ENCODE measurements around the gene UNC5C. TPM values are rescaled to one million over a fixed set of nuclear protein-coding genes. Genes with fewer than 3 reads are reported as not detected.

The UNC5C gene
- total and polyA plus RNA-seq, 2 donors: 3.7 to 31.5 TPM

- no peak for DNase-seq (ENCODE audit: extremely low spot score)
- no peak overlapping the region for H3K4me3 ChIP-seq (ENCODE audit: low read depth, low read length)
- WGBS: 63% methylated on average over 4 of the region's 4 CpGs
- no peaks in the 10 kb centered on the region for H3K36me3 ChIP-seq (ENCODE audit: insufficient read depth)
- H3K27ac ChIP-seq (ENCODE audit: low read depth): no peak overlapping the region
- peaks cover 1% of the 10 kb centered on the region for H3K4me1 ChIP-seq (ENCODE audit: insufficient read depth)
Observed at GRCh38 chr4:95411371-95412088, 137.2 kb downstream of the UNC5C start.

- Histone ChIP-seq H3K36me3 (ENCODE audit: insufficient read depth) (no peaks in the 10 kb centered on the region), H3K4me1 (ENCODE audit: insufficient read depth) (peaks cover 1% of the 10 kb centered on the region), H3K27ac (ENCODE audit: low read depth) (no peak overlapping the region), H3K4me3 (ENCODE audit: low read depth, low read length) (no peak overlapping the region)
- WGBS: 83% methylated on average over 4 of the region's 4 CpGs
- no peak for DNase-seq (ENCODE audit: extremely low spot score)
Observed at GRCh38 chr4:95410387-95410977, 138.3 kb downstream of the UNC5C start.

- no peak for DNase-seq (ENCODE audit: extremely low spot score)
- H3K4me1 ChIP-seq (ENCODE audit: insufficient read depth): peaks cover 1% of the 10 kb centered on the region
- no peaks in the 10 kb centered on the region for H3K36me3 ChIP-seq (ENCODE audit: insufficient read depth)
- no peak overlapping the region for H3K4me3 ChIP-seq (ENCODE audit: low read depth, low read length)
- 92% methylated on average over 2 of the region's 2 CpGs for WGBS
- H3K27ac ChIP-seq (ENCODE audit: low read depth): no peak overlapping the region
Observed at GRCh38 chr4:95409750-95410149, 139.0 kb downstream of the UNC5C start.

GRCh38 chr4:95409127-95409526 is 139.6 kb downstream of the UNC5C start:
- Histone ChIP-seq H3K4me1 (ENCODE audit: insufficient read depth) (peaks cover under 1% of the 10 kb centered on the region), H3K36me3 (ENCODE audit: insufficient read depth) (no peaks in the 10 kb centered on the region), H3K4me3 (ENCODE audit: low read depth, low read length) (no peak overlapping the region), H3K27ac (ENCODE audit: low read depth) (no peak overlapping the region)
- no peak for DNase-seq (ENCODE audit: extremely low spot score)

- no peak overlapping the region for H3K27ac ChIP-seq (ENCODE audit: low read depth)
- no peak overlapping the region for H3K4me3 ChIP-seq (ENCODE audit: low read depth, low read length)
- H3K4me1 ChIP-seq (ENCODE audit: insufficient read depth): no peaks in the 10 kb centered on the region
- no peaks in the 10 kb centered on the region for H3K36me3 ChIP-seq (ENCODE audit: insufficient read depth)
- no peak for DNase-seq (ENCODE audit: extremely low spot score)
Observed at GRCh38 chr4:95402299-95402698, 146.5 kb downstream of the UNC5C start.

- Histone ChIP-seq H3K4me3 (ENCODE audit: low read depth, low read length) (no peak overlapping the region), H3K4me1 (ENCODE audit: insufficient read depth) (no peaks in the 10 kb centered on the region), H3K27ac (ENCODE audit: low read depth) (no peak overlapping the region), H3K36me3 (ENCODE audit: insufficient read depth) (no peaks in the 10 kb centered on the region)
- no peak for DNase-seq (ENCODE audit: extremely low spot score)
Observed at GRCh38 chr4:95398217-95398616, 150.6 kb downstream of the UNC5C start.

- DNase-seq (ENCODE audit: extremely low spot score): no peak
- no peaks in the 10 kb centered on the region for H3K4me1 ChIP-seq (ENCODE audit: insufficient read depth)
- no peak overlapping the region for H3K4me3 ChIP-seq (ENCODE audit: low read depth, low read length)
Observed at GRCh38 chr4:95394752-95395306, 153.9 kb downstream of the UNC5C start.

GRCh38 chr4:95393821-95394220 is 155.0 kb downstream of the UNC5C start:
- 26% methylated on average over 1 of the region's 1 CpG for WGBS

More at GRCh38 chr4:95394752-95395306, 153.9 kb downstream of the UNC5C start:
- Histone ChIP-seq H3K36me3 (ENCODE audit: insufficient read depth) (no peaks in the 10 kb centered on the region), H3K27ac (ENCODE audit: low read depth) (no peak overlapping the region)
- WGBS: 95% methylated on average over 2 of the region's 2 CpGs

GRCh38 chr4:95388911-95389310 is 159.9 kb downstream of the UNC5C start:
- H3K4me3 ChIP-seq (ENCODE audit: low read depth, low read length): no peak overlapping the region
- H3K4me1 ChIP-seq (ENCODE audit: insufficient read depth): no peaks in the 10 kb centered on the region
- no peak for DNase-seq (ENCODE audit: extremely low spot score)
- no peaks in the 10 kb centered on the region for H3K36me3 ChIP-seq (ENCODE audit: insufficient read depth)
- no peak overlapping the region for H3K27ac ChIP-seq (ENCODE audit: low read depth)

More at GRCh38 chr4:95393821-95394220, 155.0 kb downstream of the UNC5C start:
- no peaks in the 10 kb centered on the region for H3K4me1 ChIP-seq (ENCODE audit: insufficient read depth)
- DNase-seq (ENCODE audit: extremely low spot score): no peak
- no peaks in the 10 kb centered on the region for H3K36me3 ChIP-seq (ENCODE audit: insufficient read depth)
- H3K4me3 ChIP-seq (ENCODE audit: low read depth, low read length): no peak overlapping the region
- H3K27ac ChIP-seq (ENCODE audit: low read depth): no peak overlapping the region

- H3K36me3 ChIP-seq (ENCODE audit: insufficient read depth): no peaks in the 10 kb centered on the region
- 82% methylated on average over 1 of the region's 1 CpG for WGBS
- DNase-seq (ENCODE audit: extremely low spot score): no peak
- H3K4me3 ChIP-seq (ENCODE audit: low read depth, low read length): no peak overlapping the region
- no peak overlapping the region for H3K27ac ChIP-seq (ENCODE audit: low read depth)
- H3K4me1 ChIP-seq (ENCODE audit: insufficient read depth): no peaks in the 10 kb centered on the region
Observed at GRCh38 chr4:95387719-95388118, 161.1 kb downstream of the UNC5C start.

- Histone ChIP-seq H3K36me3 (ENCODE audit: insufficient read depth) (no peaks in the 10 kb centered on the region), H3K27ac (ENCODE audit: low read depth) (no peak overlapping the region), H3K4me1 (ENCODE audit: insufficient read depth) (no peaks in the 10 kb centered on the region), H3K4me3 (ENCODE audit: low read depth, low read length) (no peak overlapping the region)
- 82% methylated on average over 3 of the region's 3 CpGs for WGBS
- DNase-seq (ENCODE audit: extremely low spot score): no peak
Observed at GRCh38 chr4:95386410-95386809, 162.4 kb downstream of the UNC5C start.

GRCh38 chr4:95381843-95382580 is 166.8 kb downstream of the UNC5C start:
- H3K27ac ChIP-seq (ENCODE audit: low read depth): no peak overlapping the region
- no peak for DNase-seq (ENCODE audit: extremely low spot score)
- no peak overlapping the region for H3K4me3 ChIP-seq (ENCODE audit: low read depth, low read length)
- no peaks in the 10 kb centered on the region for H3K4me1 ChIP-seq (ENCODE audit: insufficient read depth)
- 97% methylated on average over 4 of the region's 4 CpGs for WGBS
- no peaks in the 10 kb centered on the region for H3K36me3 ChIP-seq (ENCODE audit: insufficient read depth)

GRCh38 chr4:95379633-95380032 is 169.1 kb downstream of the UNC5C start:
- Histone ChIP-seq H3K4me1 (ENCODE audit: insufficient read depth) (no peaks in the 10 kb centered on the region), H3K4me3 (ENCODE audit: low read depth, low read length) (no peak overlapping the region)
- 94% methylated on average over 13 of the region's 13 CpGs for WGBS

More at GRCh38 chr4:95379633-95380032, 169.1 kb downstream of the UNC5C start:
- no peak for DNase-seq (ENCODE audit: extremely low spot score)
- no peak overlapping the region for H3K27ac ChIP-seq (ENCODE audit: low read depth)
- H3K36me3 ChIP-seq (ENCODE audit: insufficient read depth): no peaks in the 10 kb centered on the region

All from urinary bladder (tissue), 4 donors.